WTC11 (cell line): ENCODE results near the gene CDK6. TPM values are rescaled to one million over a fixed set of nuclear protein-coding genes. Genes with fewer than 3 reads are reported as not detected.
A peak's percentile ranks its signal among the peaks of the same experiment; 100 is the strongest.

ENCODE experiments used
- ATAC-seq: fragments of 200-7000 bp; cut with Tn5 transposase; 2 replicates; pipeline ENCODE4 v1.10.0; 2021; ENCODE audit warnings: mild to moderate bottlenecking, moderate library complexity
- CTCF ChIA-PET: fragments of 300-600 bp; sonication (Branson Sonifier 250); formaldehyde crosslinking; loops from one replicate; lab custom pipeline; 2021; ENCODE audit warnings: antibody characterized with exemption; lab: Charles Lee
- POLR2A ChIA-PET: fragments of 350-600 bp; sonication (Branson Sonifier 250); formaldehyde crosslinking; loops from one replicate; lab custom pipeline; 2021; ENCODE audit warnings: antibody characterized with exemption; lab: Charles Lee
- DNase-seq: peaks from one replicate; pipeline ENCODE4 v3.0.0; 2021; ENCODE audit warnings: low spot score
- H3K27ac Mint-ChIP-seq: 2 replicates; pipeline ENCODE4 v1.8.0; 2021; ENCODE audit warnings: mixed read lengths
- H3K27me3 Mint-ChIP-seq: 2 replicates; pipeline ENCODE4 v1.8.0; 2021; ENCODE audit warnings: low read depth, mild to moderate bottlenecking, moderate library complexity, mixed read lengths
- H3K36me3 Mint-ChIP-seq: 2 replicates; pipeline ENCODE4 v1.8.0; 2021; ENCODE audit warnings: mixed read lengths
- H3K4me1 Mint-ChIP-seq: 2 replicates; pipeline ENCODE4 v1.8.0; 2022; ENCODE audit warnings: mixed read lengths
- H3K4me3 Mint-ChIP-seq: 2 replicates; pipeline ENCODE4 v1.8.0; 2021; ENCODE audit warnings: mild to moderate bottlenecking, moderate library complexity, mixed read lengths
- H3K9me3 Mint-ChIP-seq: 2 replicates; pipeline ENCODE4 v1.8.0; 2021; ENCODE audit warnings: mixed read lengths
- ATF1 ChIP-seq: sonication (generic); formaldehyde crosslinking; IDR thresholded peaks from 2 replicates; pipeline ENCODE4 v1.8.1; 2023; ENCODE audit warnings: mild to moderate bottlenecking, moderate library complexity, missing genetic modification reagents
- E2F1 ChIP-seq: sonication (generic); formaldehyde crosslinking; IDR thresholded peaks from 2 replicates; pipeline ENCODE4 v1.8.0; 2022; ENCODE audit warnings: mild to moderate bottlenecking, missing genetic modification reagents
- ELF4 ChIP-seq: sonication (generic); formaldehyde crosslinking; IDR thresholded peaks from 2 replicates; pipeline ENCODE4 v1.8.1; 2022; ENCODE audit warnings: low read depth, mild to moderate bottlenecking, moderate library complexity, missing genetic modification reagents
- EMX1 ChIP-seq: fragments of 250-450 bp; sonication (Bioruptor Pico); IDR thresholded peaks from 2 replicates; pipeline ENCODE4 v1.8.0; 2021; ENCODE audit warnings: mild to moderate bottlenecking
- GTF2I ChIP-seq: fragments of 250-450 bp; sonication (Bioruptor Pico); conservative IDR thresholded peaks from 2 replicates; pipeline ENCODE4 v1.4.0; 2021; ENCODE audit warnings: mild to moderate bottlenecking
- MYBL2 ChIP-seq: sonication (generic); formaldehyde crosslinking; IDR thresholded peaks from 2 replicates; pipeline ENCODE4 v1.8.1; 2023; ENCODE audit warnings: mild to moderate bottlenecking, moderate library complexity, missing genetic modification reagents
- NFATC4 ChIP-seq: fragments of 250-450 bp; sonication (Bioruptor Pico); IDR thresholded peaks from 2 replicates; pipeline ENCODE4 v1.9.0; 2021; ENCODE audit warnings: mild to moderate bottlenecking
- NFE2L1 ChIP-seq: sonication (generic); formaldehyde crosslinking; IDR thresholded peaks from 2 replicates; pipeline ENCODE4 v1.8.1; 2023; ENCODE audit warnings: missing genetic modification reagents
- NR3C1 ChIP-seq: sonication (generic); formaldehyde crosslinking; conservative IDR thresholded peaks from 2 replicates; pipeline ENCODE4 v1.8.1; 2023; ENCODE audit warnings: low read depth, mild to moderate bottlenecking, missing genetic modification reagents
- OVOL2 ChIP-seq: fragments of 250-450 bp; sonication (Bioruptor Pico); IDR thresholded peaks from 2 replicates; pipeline ENCODE4 v1.9.0; 2021; ENCODE audit warnings: mild to moderate bottlenecking, borderline replicate concordance
- PRDM15 ChIP-seq: sonication (generic); formaldehyde crosslinking; IDR thresholded peaks from 2 replicates; pipeline ENCODE4 v1.8.0; 2022; ENCODE audit warnings: missing genetic modification reagents
- RELA ChIP-seq: sonication (generic); formaldehyde crosslinking; IDR thresholded peaks from 2 replicates; pipeline ENCODE4 v1.8.1; 2022; ENCODE audit warnings: missing genetic modification reagents, mild to moderate bottlenecking, borderline replicate concordance
- SMAD3 ChIP-seq: sonication (generic); formaldehyde crosslinking; IDR thresholded peaks from 2 replicates; pipeline ENCODE4 v1.8.0; 2022; ENCODE audit warnings: missing genetic modification reagents, mild to moderate bottlenecking, borderline replicate concordance
- SOX15 ChIP-seq: fragments of 250-450 bp; sonication (Bioruptor Pico); IDR thresholded peaks from 2 replicates; pipeline ENCODE4 v1.9.0; 2021; ENCODE audit warnings: mild to moderate bottlenecking
- SP1 ChIP-seq: sonication (generic); formaldehyde crosslinking; conservative IDR thresholded peaks from 2 replicates; pipeline ENCODE4 v1.8.1; 2022; ENCODE audit warnings: missing genetic modification reagents
- TP53 ChIP-seq: sonication (generic); formaldehyde crosslinking; IDR thresholded peaks from 2 replicates; pipeline ENCODE4 v1.8.1; 2023; ENCODE audit warnings: mild to moderate bottlenecking, missing genetic modification reagents
- USF2 ChIP-seq: sonication (generic); formaldehyde crosslinking; IDR thresholded peaks from 2 replicates; pipeline ENCODE4 v1.8.1; 2023; ENCODE audit warnings: mild to moderate bottlenecking, missing genetic modification reagents, moderate library complexity
- ZNF396 ChIP-seq: fragments of 250-450 bp; sonication (Bioruptor Pico); IDR thresholded peaks from 2 replicates; pipeline ENCODE4 v1.8.0; 2021; ENCODE audit warnings: mild to moderate bottlenecking, moderate library complexity, borderline replicate concordance
- ZNF671 ChIP-seq: fragments of 250-450 bp; sonication (Bioruptor Pico); IDR thresholded peaks from 2 replicates; pipeline ENCODE4 v1.8.0; 2021; ENCODE audit warnings: mild to moderate bottlenecking
- total RNA-seq: library from RNA; stranded (reverse); gene quantifications from 3 replicates; pipeline ENCODE4 v1.2.3, GENCODE V29; 2021
- TF ChIP-seq, protein P1 (sequence below): sonication (generic); formaldehyde crosslinking; IDR thresholded peaks from 2 replicates; pipeline ENCODE4 v1.8.0; 2022; ENCODE audit warnings: mild to moderate bottlenecking, missing genetic modification reagents
- TF ChIP-seq, protein P2 (sequence below): sonication (generic); formaldehyde crosslinking; IDR thresholded peaks from 2 replicates; pipeline ENCODE4 v1.8.1; 2022; ENCODE audit warnings: low read depth, missing genetic modification reagents, borderline replicate concordance
- TF ChIP-seq, protein P3 (sequence below): sonication (generic); formaldehyde crosslinking; IDR thresholded peaks from 2 replicates; pipeline ENCODE4 v1.8.1; 2022; ENCODE audit warnings: low read depth, mild to moderate bottlenecking, moderate library complexity, missing genetic modification reagents, borderline replicate concordance

The CDK6 gene
- total RNA-seq, 1 experiment from 2014 or later: 47.2 TPM

- POLR2A ChIA-PET: no interaction called here
- no peak for DNase-seq
These were observed 94.2 kb downstream of the CDK6 start for GRCh38 chr7:92742186-92742585.

DNA sequence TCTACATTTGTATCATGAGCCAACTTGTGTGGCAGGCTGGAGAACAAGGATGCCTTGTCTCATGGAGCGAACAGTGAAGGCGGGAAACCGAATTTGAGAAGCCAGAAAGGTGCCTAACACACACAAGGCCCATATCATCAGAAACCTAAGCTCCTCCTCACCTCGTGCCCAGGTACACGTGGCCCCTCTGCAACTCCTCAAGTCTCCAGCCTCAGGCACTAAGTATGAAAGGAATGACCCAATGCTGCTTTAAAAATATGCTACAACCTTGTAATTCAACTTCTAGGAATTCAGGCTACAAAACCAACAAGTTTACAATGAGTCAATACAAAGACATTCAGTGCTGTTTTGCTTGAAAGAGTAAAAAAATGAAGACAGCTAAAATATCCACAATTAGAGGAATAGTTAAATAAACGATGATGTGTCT, 95.7 kb downstream of the CDK6 start:
- Mint-ChIP-seq H3K4me3 (no peak overlapping the region), H3K4me1 (peaks cover 14% of the 10 kb centered on the region), H3K27ac (0 out of 2 replicates have a peak overlapping the region, but pooled peaks have one; percentile 32), H3K27me3 (no peaks in the 10 kb centered on the region), H3K9me3 (peaks cover 5% of the 10 kb centered on the region; the same call in 1 of the 2 replicates), H3K36me3 (no peaks in the 10 kb centered on the region)
- peak; percentile 80 for ATAC-seq
- POLR2A ChIA-PET: no interaction called here
- TF ChIP-seq TP53: no peak
- DNase-seq: no peak
- CTCF ChIA-PET: no interaction called here

More at GRCh38 chr7:92742186-92742585, 94.2 kb downstream of the CDK6 start:
- no peaks in the 10 kb centered on the region for H3K36me3 Mint-ChIP-seq
- CTCF ChIA-PET: no interaction called here
- TF ChIP-seq PRDM15 (CRISPR knock-in tag): no peak
- no peak for TF ChIP-seq GTF2I (CRISPR knock-in tag)
- no peak for TF ChIP-seq ELF4 (CRISPR knock-in tag)
- TF ChIP-seq SOX15 (CRISPR knock-in tag): no peak
- no peak for TF ChIP-seq NR3C1 (CRISPR knock-in tag)
- no peak for TF ChIP-seq EMX1 (CRISPR knock-in tag)
- TF ChIP-seq ZNF396 (CRISPR knock-in tag): no peak
- no peak for TF ChIP-seq OVOL2
- TF ChIP-seq, protein P1, sequence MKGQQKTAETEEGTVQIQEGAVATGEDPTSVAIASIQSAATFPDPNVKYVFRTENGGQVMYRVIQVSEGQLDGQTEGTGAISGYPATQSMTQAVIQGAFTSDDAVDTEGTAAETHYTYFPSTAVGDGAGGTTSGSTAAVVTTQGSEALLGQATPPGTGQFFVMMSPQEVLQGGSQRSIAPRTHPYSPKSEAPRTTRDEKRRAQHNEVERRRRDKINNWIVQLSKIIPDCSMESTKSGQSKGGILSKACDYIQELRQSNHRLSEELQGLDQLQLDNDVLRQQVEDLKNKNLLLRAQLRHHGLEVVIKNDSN (CRISPR knock-in tag): no peak
- TF ChIP-seq E2F1: no peak
- TF ChIP-seq SMAD3 (CRISPR knock-in tag): no peak
- TF ChIP-seq MYBL2: no peak
- TF ChIP-seq, all 79 proteins: peak for 0
- no peak overlapping the region for H3K4me3 Mint-ChIP-seq
- H3K9me3 Mint-ChIP-seq: peaks cover 5% of the 10 kb centered on the region; the same call in 1 of the 2 replicates
- peaks cover 17% of the 10 kb centered on the region for H3K4me1 Mint-ChIP-seq
- H3K27ac Mint-ChIP-seq: no peak overlapping the region
- no peaks in the 10 kb centered on the region for H3K27me3 Mint-ChIP-seq
- ATAC-seq: no peak

- ATAC-seq (no peak), DNase-seq (no peak)
- peaks cover 5% of the 10 kb centered on the region; the same call in 1 of the 2 replicates for H3K9me3 Mint-ChIP-seq
- H3K27ac Mint-ChIP-seq: no peak overlapping the region
- TF ChIP-seq, protein P1 (CRISPR knock-in tag): no peak
- no peak for TF ChIP-seq SP1
- TF ChIP-seq USF2: no peak
- no peak for TF ChIP-seq EMX1 (CRISPR knock-in tag)
- TF ChIP-seq ATF1 (CRISPR knock-in tag): no peak
- TF ChIP-seq, protein P2, sequence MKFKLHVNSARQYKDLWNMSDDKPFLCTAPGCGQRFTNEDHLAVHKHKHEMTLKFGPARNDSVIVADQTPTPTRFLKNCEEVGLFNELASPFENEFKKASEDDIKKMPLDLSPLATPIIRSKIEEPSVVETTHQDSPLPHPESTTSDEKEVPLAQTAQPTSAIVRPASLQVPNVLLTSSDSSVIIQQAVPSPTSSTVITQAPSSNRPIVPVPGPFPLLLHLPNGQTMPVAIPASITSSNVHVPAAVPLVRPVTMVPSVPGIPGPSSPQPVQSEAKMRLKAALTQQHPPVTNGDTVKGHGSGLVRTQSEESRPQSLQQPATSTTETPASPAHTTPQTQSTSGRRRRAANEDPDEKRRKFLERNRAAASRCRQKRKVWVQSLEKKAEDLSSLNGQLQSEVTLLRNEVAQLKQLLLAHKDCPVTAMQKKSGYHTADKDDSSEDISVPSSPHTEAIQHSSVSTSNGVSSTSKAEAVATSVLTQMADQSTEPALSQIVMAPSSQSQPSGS (CRISPR knock-in tag): no peak
- TF ChIP-seq NFATC4 (CRISPR knock-in tag): no peak
- TF ChIP-seq NFE2L1 (CRISPR knock-in tag): no peak
- TF ChIP-seq RELA (CRISPR knock-in tag): no peak
- TF ChIP-seq, protein P3, sequence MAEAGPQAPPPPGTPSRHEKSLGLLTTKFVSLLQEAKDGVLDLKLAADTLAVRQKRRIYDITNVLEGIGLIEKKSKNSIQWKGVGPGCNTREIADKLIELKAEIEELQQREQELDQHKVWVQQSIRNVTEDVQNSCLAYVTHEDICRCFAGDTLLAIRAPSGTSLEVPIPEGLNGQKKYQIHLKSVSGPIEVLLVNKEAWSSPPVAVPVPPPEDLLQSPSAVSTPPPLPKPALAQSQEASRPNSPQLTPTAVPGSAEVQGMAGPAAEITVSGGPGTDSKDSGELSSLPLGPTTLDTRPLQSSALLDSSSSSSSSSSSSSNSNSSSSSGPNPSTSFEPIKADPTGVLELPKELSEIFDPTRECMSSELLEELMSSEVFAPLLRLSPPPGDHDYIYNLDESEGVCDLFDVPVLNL (CRISPR knock-in tag): no peak
- TF ChIP-seq ZNF671 (CRISPR knock-in tag): no peak
- no peak for TF ChIP-seq ZNF396 (CRISPR knock-in tag)
- POLR2A ChIA-PET: no interaction called here
- no peaks in the 10 kb centered on the region for H3K36me3 Mint-ChIP-seq
- no peaks in the 10 kb centered on the region for H3K27me3 Mint-ChIP-seq
- H3K4me1 Mint-ChIP-seq: peaks cover 14% of the 10 kb centered on the region
- H3K4me3 Mint-ChIP-seq: no peak overlapping the region
- CTCF ChIA-PET: no interaction called here
These were observed 96.2 kb downstream of the CDK6 start for GRCh38 chr7:92740134-92740533.
